GM23338 (cell line): ENCODE results near the gene TBC1D17. TPM values are rescaled to one million over a fixed set of nuclear protein-coding genes. Genes with fewer than 3 reads are reported as not detected.

Experiments used
- ATAC-seq: fragments of 200-7000 bp; cut with Tn5 transposase; 3 replicates; pipeline ENCODE4 v1.9.1; 2020
- DNase-seq: peaks from one replicate; pipeline ENCODE4 v3.0.0-alpha.2; 2015; ENCODE audit warnings: low spot score
- H2AFZ ChIP-seq: fragments of 200-600 bp; sonication (generic); 2 replicates; pipeline ENCODE4 v1.8.0; 2016; ENCODE audit warnings: antibody characterized with exemption, mild to moderate bottlenecking, moderate library complexity
- H3F3A ChIP-seq: fragments of 200-600 bp; sonication (generic); replicated peaks from 2 replicates; pipeline ENCODE4 v1.8.0; 2017; ENCODE audit warnings: antibody characterized with exemption, mixed run types, low read depth
- H3K27ac ChIP-seq: fragments of 200-600 bp; sonication (generic); 2 replicates; pipeline ENCODE4 v1.6.1; 2016; ENCODE audit warnings: low read depth
- H3K27me3 ChIP-seq: fragments of 200-600 bp; sonication (generic); 2 replicates; pipeline ENCODE4 v1.8.0; 2016; ENCODE audit warnings: mild to moderate bottlenecking, mixed run types, moderate library complexity; ENCODE audit not compliant: insufficient read depth
- H3K36me3 ChIP-seq: fragments of 200-600 bp; sonication (generic); 2 replicates; pipeline ENCODE4 v1.8.0; 2016; ENCODE audit warnings: mild to moderate bottlenecking; ENCODE audit not compliant: insufficient read depth
- H3K4me1 ChIP-seq: fragments of 200-600 bp; sonication (generic); 2 replicates; pipeline ENCODE4 v1.8.0; 2016; ENCODE audit warnings: mild to moderate bottlenecking, moderate library complexity; ENCODE audit not compliant: insufficient read depth
- H3K4me2 ChIP-seq: fragments of 200-600 bp; sonication (generic); 2 replicates; pipeline ENCODE4 v1.7.1; 2017; ENCODE audit warnings: mixed run types
- H3K4me3 ChIP-seq: fragments of 200-600 bp; sonication (generic); 2 replicates; pipeline ENCODE4 v1.6.1; 2016; ENCODE audit warnings: mixed run types
- H3K79me2 ChIP-seq: fragments of 200-600 bp; sonication (generic); replicated peaks from 2 replicates; pipeline ENCODE4 v1.8.0; 2017; ENCODE audit warnings: mild to moderate bottlenecking; ENCODE audit not compliant: insufficient read depth
- H3K9me2 ChIP-seq: fragments of 200-600 bp; sonication (generic); 2 replicates; pipeline ENCODE4 v1.8.0; 2017; ENCODE audit not compliant: insufficient read depth
- H4K20me1 ChIP-seq: fragments of 200-600 bp; sonication (generic); replicated peaks from 2 replicates; pipeline ENCODE4 v1.8.0; 2017; ENCODE audit warnings: mild to moderate bottlenecking; ENCODE audit not compliant: insufficient read depth
- H3K27ac Mint-ChIP-seq: 2 replicates; pipeline ENCODE4 v1.8.0; 2020; ENCODE audit warnings: inconsistent platforms, mild to moderate bottlenecking, moderate library complexity, mixed read lengths
- H3K27me3 Mint-ChIP-seq: 3 replicates; pipeline ENCODE4 v1.8.0; 2022; ENCODE audit warnings: low read depth, mild to moderate bottlenecking, moderate library complexity, mixed read lengths, inconsistent platforms; ENCODE audit not compliant: insufficient read depth, poor library complexity
- H3K36me3 Mint-ChIP-seq: 3 replicates; pipeline ENCODE4 v1.8.0; 2021; ENCODE audit warnings: low read depth, mild to moderate bottlenecking, inconsistent platforms, moderate library complexity, mixed read lengths
- H3K4me1 Mint-ChIP-seq: 3 replicates; pipeline ENCODE4 v1.8.0; 2020; ENCODE audit warnings: mild to moderate bottlenecking, inconsistent platforms, mixed read lengths
- H3K4me3 Mint-ChIP-seq: 3 replicates; pipeline ENCODE4 v1.8.0; 2021; ENCODE audit warnings: moderate library complexity, mild to moderate bottlenecking, inconsistent platforms, mixed read lengths
- H3K9me3 Mint-ChIP-seq: 3 replicates; pipeline ENCODE4 v1.8.0; 2020; ENCODE audit warnings: moderate library complexity, mild to moderate bottlenecking, inconsistent platforms, mixed read lengths
- ETS1 ChIP-seq: IDR thresholded peaks from 2 replicates; pipeline ENCODE4 v1.6.1; 2016; ENCODE audit warnings: antibody characterized with exemption
- EZH2 ChIP-seq: fragments of 200-600 bp; sonication (generic); IDR thresholded peaks from one replicate; pipeline ENCODE4 v1.8.0; 2017; ENCODE audit warnings: antibody characterized with exemption, mild to moderate bottlenecking, low read depth; ENCODE audit not compliant: unreplicated experiment
- EZH2phosphoT487 ChIP-seq: fragments of 200-600 bp; sonication (generic); IDR thresholded peaks from one replicate; pipeline ENCODE4 v1.8.1; 2018; ENCODE audit warnings: antibody characterized with exemption; ENCODE audit not compliant: unreplicated experiment
- JUNB ChIP-seq: IDR thresholded peaks from one replicate; pipeline ENCODE4 v1.6.1; 2016; ENCODE audit warnings: antibody characterized with exemption; ENCODE audit not compliant: unreplicated experiment
- POLR2AphosphoS5 ChIP-seq: IDR thresholded peaks from 2 replicates; pipeline ENCODE4 v1.6.1; 2016; ENCODE audit warnings: antibody characterized with exemption, low read depth
- REST ChIP-seq: IDR thresholded peaks from one replicate; pipeline ENCODE4 v1.6.1; 2018; ENCODE audit warnings: antibody characterized with exemption; ENCODE audit not compliant: unreplicated experiment
- STAT1 ChIP-seq: IDR thresholded peaks from one replicate; pipeline ENCODE4 v1.6.1; 2016; ENCODE audit warnings: antibody characterized with exemption; ENCODE audit not compliant: unreplicated experiment
- ZNF114 ChIP-seq: fragments of 250-450 bp; sonication (Bioruptor Pico); IDR thresholded peaks from 2 replicates; pipeline ENCODE4 v1.5.0; 2020; ENCODE audit warnings: mild to moderate bottlenecking, moderate library complexity
- ZNF331 ChIP-seq: fragments of 250-450 bp; sonication (Bioruptor Pico); IDR thresholded peaks from 2 replicates; pipeline ENCODE4 v1.5.0; 2020; ENCODE audit warnings: low read depth, mild to moderate bottlenecking, moderate library complexity
- ZNF462 ChIP-seq: fragments of 250-450 bp; sonication (Bioruptor Pico); IDR thresholded peaks from 2 replicates; pipeline ENCODE4 v1.5.0; 2020; ENCODE audit warnings: mild to moderate bottlenecking, moderate library complexity
- polyA plus RNA-seq: library from polyadenylated mRNA; unstranded; fragments of >200 nt; fragmentation: Nextera tagmentation; extraction: Ambion mirVana; gene quantifications from 2 replicates; pipeline ENCODE4 v1.2.1, GENCODE V29; 2016
- total RNA-seq: library from RNA; depleted of rRNA; stranded (reverse); fragments of >200 nt; shearing (Covaris generic); gene quantifications from 2 replicates; pipeline ENCODE4 v1.2.3, GENCODE V29; 2014

TBC1D17 gene
- total and polyA plus RNA-seq, 2 experiments from 2014 or later, result 19.3 to 43.1 TPM

GRCh38 chr19:49907745-49908446 lies 30.4 kb downstream of the TBC1D17 start (continued):
- no peak for TF ChIP-seq REST
- no peak for TF ChIP-seq EZH2
- TF ChIP-seq POLR2AphosphoS5, result no peak
- TF ChIP-seq EZH2phosphoT487, result no peak
- no peak for TF ChIP-seq JUNB
- TF ChIP-seq ETS1, result no peak
- TF ChIP-seq STAT1, result no peak

- ATAC-seq, result no peak
Observed at GRCh38 chr19:49908480-49909420, 31.2 kb downstream of the TBC1D17 start.

More at GRCh38 chr19:49908480-49909420, 31.2 kb downstream of the TBC1D17 start:
- Mint-ChIP-seq H3K4me3 (no peak overlapping the region), H3K27me3 (peaks cover 24% of the 10 kb centered on the region), H3K9me3 (no peaks in the 10 kb centered on the region; the same call in 1 of the 3 replicates), H3K4me1 (peaks cover 20% of the 10 kb centered on the region), H3K27ac (no peak overlapping the region), H3K36me3 (peaks cover 71% of the 10 kb centered on the region)
- Histone ChIP-seq H3K4me2 (no peak overlapping the region), H3K4me1 (peaks cover 10% of the 10 kb centered on the region), H3F3A (peaks cover 13% of the 10 kb centered on the region; the same call in 1 of the 2 replicates), H3K27me3 (no peaks in the 10 kb centered on the region), H4K20me1 (peaks cover 42% of the 10 kb centered on the region), H2AFZ (no peak overlapping the region), H3K9me2 (no peaks in the 10 kb centered on the region), H3K4me3 (no peak overlapping the region), H3K27ac (no peak overlapping the region), H3K36me3 (peaks cover 6% of the 10 kb centered on the region; the same call in 1 of the 2 replicates), H3K79me2 (peaks cover 5% of the 10 kb centered on the region; the same call in 1 of the 2 replicates)
- no peak for DNase-seq
- TF ChIP-seq JUNB (no peak), ZNF114 (no peak), EZH2 (no peak), ZNF462 (CRISPR knock-in tag) (no peak), ZNF331 (CRISPR knock-in tag) (no peak), POLR2AphosphoS5 (no peak)
